Prostate gland (tissue), 2 donors: ENCODE results near the gene PARP8.

Source experiments
- CTCF ChIP-seq, 4 experiments: fragments of 200-600 bp in 2 of 4; fragments of 450-650 bp in 2 of 4; sonication (generic) in 2 of 4; IDR thresholded peaks; 1 replicate in 3 of 4; 2 replicates in 1 of 4; pipeline ENCODE4 v1.5.1; 2016 to 2019; ENCODE audit warnings: antibody characterized with exemption in 4 of 4, mild to moderate bottlenecking in 2 of 4, moderate library complexity in 2 of 4
- POLR2A ChIP-seq: fragments of 450-650 bp; IDR thresholded peaks from one replicate; pipeline ENCODE4 v1.6.1; 2016; ENCODE audit warnings: antibody characterized with exemption, mild to moderate bottlenecking

- no peak for TF ChIP-seq POLR2A
- no peak for TF ChIP-seq CTCF (IDR thresholded peaks at IDR 0.05)
Observed at GRCh38 chr5:50843091-50843490, 176.7 kb downstream of the PARP8 start.
